Activated T-cell treated with anti-CD3 and anti-CD28 coated beads for 4 hours (primary cell): Measurements from ENCODE around the gene PDE8B.

ENCODE experiments used
- DNase-seq: peaks from one replicate; pipeline ENCODE4 v3.0.0-alpha.2; 2020

PDE8B gene

GRCh38 chr5:77325921-77326541 is 115.6 kb downstream of the PDE8B start:
- no peak for DNase-seq

GRCh38 chr5:77326986-77327734 is 116.7 kb downstream of the PDE8B start:
- no peak for DNase-seq

- no peak for DNase-seq
Observed at GRCh38 chr5:77328930-77329647, 118.6 kb downstream of the PDE8B start.

- no peak for DNase-seq
Observed at GRCh38 chr5:77329664-77330430, 119.4 kb downstream of the PDE8B start.

GRCh38 chr5:77333036-77333435 is 122.6 kb downstream of the PDE8B start:
- no peak for DNase-seq

- DNase-seq: no peak
Observed at GRCh38 chr5:77333451-77334123, 123.1 kb downstream of the PDE8B start.

- no peak for DNase-seq
Observed at GRCh38 chr5:77337246-77337645, 126.8 kb downstream of the PDE8B start.

GRCh38 chr5:77337686-77338085 is 127.2 kb downstream of the PDE8B start:
- DNase-seq: no peak

- DNase-seq: no peak
Observed at GRCh38 chr5:77339337-77339890, 128.9 kb downstream of the PDE8B start.

GRCh38 chr5:77343165-77343564 is 132.7 kb downstream of the PDE8B start:
- DNase-seq: no peak

GRCh38 chr5:77347435-77348098 is 137.1 kb downstream of the PDE8B start:
- no peak for DNase-seq

- DNase-seq: no peak
Observed at GRCh38 chr5:77353251-77353650, 142.8 kb downstream of the PDE8B start.

GRCh38 chr5:77354454-77354853 is 144.0 kb downstream of the PDE8B start:
- no peak for DNase-seq

- DNase-seq: no peak
Observed at GRCh38 chr5:77355080-77355479, 144.6 kb downstream of the PDE8B start.

GRCh38 chr5:77355751-77356150 is 145.3 kb downstream of the PDE8B start:
- no peak for DNase-seq

- DNase-seq: no peak
Observed at GRCh38 chr5:77356740-77357139, 146.3 kb downstream of the PDE8B start.

GRCh38 chr5:77358255-77359205 is 148.1 kb downstream of the PDE8B start:
- DNase-seq: no peak

- no peak for DNase-seq
Observed at GRCh38 chr5:77359231-77359630, 148.8 kb downstream of the PDE8B start.

GRCh38 chr5:77360381-77360780 is 149.9 kb downstream of the PDE8B start:
- DNase-seq: no peak

GRCh38 chr5:77360973-77361372 is 150.5 kb downstream of the PDE8B start:
- no peak for DNase-seq
